Liver (tissue), 9 donors: ENCODE results near the gene ENTREP3. TPM values are rescaled to one million over a fixed set of nuclear protein-coding genes. Genes with fewer than 3 reads are reported as not detected.

Source experiments
- DNase-seq: peaks from one replicate; pipeline ENCODE4 v3.0.0-alpha.2; 2017; ENCODE audit warnings: low spot score
- H3K27ac ChIP-seq, 2 donors: one replicate each; pipeline ENCODE4 v1.7.0; 2013; ENCODE audit warnings: inconsistent platforms in 2 of 2, low read length in 2 of 2, control low read depth in 1 of 2, low read depth in 1 of 2, mild to moderate bottlenecking in 1 of 2
- H3K27me3 ChIP-seq, 4 donors: one replicate each; pipeline versions ENCODE4 v1.6.1 to v1.7.0; 2013; ENCODE audit warnings: low read length in 3 of 4, inconsistent platforms in 1 of 4, mild to moderate bottlenecking in 1 of 4, moderate library complexity in 1 of 4; ENCODE audit not compliant: control insufficient read depth in 4 of 4, insufficient read depth in 4 of 4
- H3K36me3 ChIP-seq, 4 donors: one replicate each; pipeline versions ENCODE4 v1.6.1 to v1.7.0; 2013; ENCODE audit warnings: low read length in 3 of 4, mild to moderate bottlenecking in 3 of 4, low read depth in 1 of 4, moderate library complexity in 1 of 4; ENCODE audit not compliant: control insufficient read depth in 4 of 4, insufficient read depth in 3 of 4
- H3K4me1 ChIP-seq, 4 donors: one replicate each; pipeline versions ENCODE4 v1.6.1 to v1.7.0; 2013; ENCODE audit warnings: low read length in 3 of 4, mild to moderate bottlenecking in 3 of 4, moderate library complexity in 1 of 4; ENCODE audit not compliant: control insufficient read depth in 4 of 4, insufficient read depth in 4 of 4
- H3K4me3 ChIP-seq, 3 donors: one replicate each; pipeline versions ENCODE4 v1.6.1 to v1.7.0; 2013; ENCODE audit warnings: low read length in 3 of 3, control low read depth in 1 of 3, low read depth in 1 of 3, mild to moderate bottlenecking in 1 of 3
- H3K9ac ChIP-seq, 2 donors: one replicate each; pipeline ENCODE4 v1.7.0; 2013; ENCODE audit warnings: low read length in 2 of 2, mild to moderate bottlenecking in 2 of 2, moderate library complexity in 2 of 2, control low read depth in 1 of 2, low read depth in 1 of 2
- H3K9me3 ChIP-seq, 4 donors: one replicate each; pipeline versions ENCODE4 v1.6.1 to v1.7.0; 2013; ENCODE audit warnings: low read length in 3 of 4; ENCODE audit not compliant: control insufficient read depth in 4 of 4
- HNF4A ChIP-seq, 2 donors: conservative IDR thresholded peaks; 2 replicates each; pipeline ENCODE4 v1.6.1; 2016; ENCODE audit warnings: antibody characterized with exemption in 2 of 2, mild to moderate bottlenecking in 2 of 2
- HNF4G ChIP-seq: IDR thresholded peaks from 2 replicates; pipeline ENCODE4 v1.6.1; 2016; ENCODE audit warnings: antibody characterized with exemption
- RAD21 ChIP-seq, 2 donors: IDR thresholded peaks; 2 replicates each; pipeline ENCODE4 v1.6.1; 2016; ENCODE audit warnings: antibody characterized with exemption in 2 of 2, mild to moderate bottlenecking in 2 of 2
- SP1 ChIP-seq: IDR thresholded peaks from 2 replicates; pipeline ENCODE4 v1.6.1; 2018; ENCODE audit warnings: antibody characterized with exemption, mild to moderate bottlenecking
- YY1 ChIP-seq: IDR thresholded peaks from 2 replicates; pipeline ENCODE4 v1.6.1; 2016; ENCODE audit warnings: antibody characterized with exemption, mild to moderate bottlenecking
- WGBS: extraction: QIAGEN DNeasy Blood & Tissue Kit; methylation state at CpG from one replicate; pipeline ENCODE4 v1.1.7; 2013; 5-methylcytosine and 5-hydroxymethylcytosine counted together
- polyA plus RNA-seq, 2 donors: library from polyadenylated mRNA; stranded (reverse) in 1 of 2; unstranded in 1 of 2; fragments of 200-250 nt in 1 of 2; fragments of >200 nt in 1 of 2; fragmentation: Nextera tagmentation in 1 of 2; extraction: Ambion mirVana in 1 of 2; gene quantifications; one replicate each; pipeline versions ENCODE4 v1.2.1 to v1.2.3, GENCODE V29; 2013 to 2015
- total RNA-seq, 2 donors: library from RNA; depleted of rRNA; stranded (reverse); fragments of >200 nt; gene quantifications; one replicate each; pipeline ENCODE4 v1.2.3, GENCODE V29; 2014
- TF ChIP-seq, protein P1 (sequence below): fragments of 150-350 bp; IDR thresholded peaks from 2 replicates; pipeline ENCODE4 v1.5.1; 2017; ENCODE audit warnings: improper control_type of control experiment, low read depth, low read length; ENCODE audit not compliant: missing input control
- TF ChIP-seq, protein P2 (sequence below): IDR thresholded peaks from 2 replicates; pipeline ENCODE4 v1.6.1; 2016; ENCODE audit warnings: antibody characterized with exemption, mild to moderate bottlenecking
- donor health status: healthy.
- donor health status: healthy.
- donor health status: healthy.
- donor health status: healthy.
- donor health status: healthy.

Gene ENTREP3
- total and polyA plus RNA-seq, 4 donors = 2.8 to 7.9 (median 3.5) TPM

DNA sequence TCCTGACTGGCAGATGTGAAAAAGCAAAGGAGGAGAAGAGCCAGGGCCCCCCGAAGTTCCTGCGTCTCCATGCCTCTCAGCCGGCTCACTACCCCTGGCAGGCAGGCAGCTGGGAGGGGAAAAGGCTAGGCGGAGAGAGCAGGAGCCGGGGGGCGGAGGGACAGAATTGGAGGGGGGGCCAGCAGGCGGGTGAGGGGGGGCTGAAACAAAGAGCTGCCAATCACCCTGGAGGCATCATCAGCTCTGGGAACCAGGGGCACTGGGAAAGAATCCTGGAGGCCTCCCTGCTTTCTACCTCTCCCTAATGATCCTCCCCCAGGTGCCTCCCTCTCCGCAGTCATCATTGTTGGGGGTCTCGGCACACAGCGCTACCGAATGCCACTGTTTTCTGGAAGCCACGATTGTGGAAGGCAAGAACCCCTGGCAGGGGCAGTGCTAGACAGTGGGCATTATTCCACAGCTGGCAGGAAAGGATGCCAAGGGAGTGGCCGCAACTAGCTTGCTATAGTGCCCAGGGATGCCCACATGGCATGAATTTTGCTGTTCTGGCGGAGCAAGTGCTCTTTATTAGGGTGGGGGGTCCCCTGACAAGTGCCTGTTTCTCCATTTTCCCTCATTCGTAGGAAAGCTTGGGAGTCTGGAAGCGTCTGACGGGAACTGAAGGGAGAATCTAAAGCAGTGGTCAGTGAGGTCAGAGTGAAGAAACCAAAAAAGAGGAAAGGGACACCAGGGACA, 47.3 kb downstream of the ENTREP3 start, which contains the start of gene THBS3:
THBS3 (minus strand) TSS at position 92 of the 735 bp plus-strand sequence; CDS start at position 71, 21 bp downstream.
- peaks cover 2 to 28% (median 24%) of the 10 kb centered on the region in 4 donors for H3K4me1 ChIP-seq

DNA sequence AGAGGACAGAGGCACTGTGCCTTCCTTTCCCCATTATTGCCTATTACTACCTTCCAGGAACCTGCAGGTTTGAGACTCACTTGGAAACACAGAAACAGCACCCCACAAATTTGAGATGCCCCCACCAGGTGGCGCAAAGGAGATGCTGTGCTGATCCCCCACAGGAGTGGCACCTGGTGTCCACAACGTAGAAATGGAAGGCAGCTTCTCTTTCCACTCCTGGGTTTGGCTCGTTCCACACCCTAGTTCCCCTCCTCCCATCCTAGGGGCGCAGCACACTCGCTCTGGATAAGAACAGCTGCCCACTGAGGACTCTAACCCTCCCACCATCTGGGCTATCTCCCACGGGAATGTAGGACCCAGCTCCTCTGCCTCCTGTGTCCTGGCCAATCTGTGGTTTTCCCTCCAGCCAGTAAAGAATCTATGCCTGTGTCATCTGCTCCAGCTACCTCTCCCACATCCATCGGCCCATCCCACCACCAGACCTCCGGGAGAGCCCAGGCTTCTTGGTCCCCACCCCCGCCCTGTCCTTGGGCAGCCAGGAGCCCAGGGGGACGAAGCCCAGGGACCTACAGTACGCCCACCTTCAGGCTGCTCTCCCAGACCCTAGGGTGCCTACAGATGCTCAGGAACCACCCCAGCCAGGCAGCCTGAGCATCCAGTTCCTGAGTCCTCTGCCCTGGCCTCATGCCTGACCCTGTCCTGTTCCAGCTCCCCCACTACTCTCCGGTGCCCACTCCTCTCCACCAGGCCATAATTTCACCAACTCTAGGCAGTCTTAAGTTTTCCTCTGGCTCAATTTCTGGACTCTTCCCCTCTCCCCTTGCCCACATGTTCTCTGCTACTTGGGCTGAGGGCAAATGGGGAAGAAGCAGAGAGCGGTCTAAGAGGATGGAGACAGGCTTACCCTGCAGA, 48.1 kb downstream of the ENTREP3 start:
- DNase-seq = peak; percentile 92
- Histone ChIP-seq H3K4me1 (peaks cover 2 to 28% (median 24%) of the 10 kb centered on the region in 4 donors), H3K9me3 (no peaks in the 10 kb centered on the region), H3K27ac (peak overlapping the region; percentile 88 to 96), H3K9ac (no peak overlapping the region), H3K27me3 (no peaks in the 10 kb centered on the region), H3K4me3 (no peak overlapping the region), H3K36me3 (peaks cover 0 to 6% (median under 1%) of the 10 kb centered on the region in 4 donors)
- TF ChIP-seq RAD21 (IDR thresholded peaks at IDR 0.05) (peak; percentile 78 to 86), YY1 (peak; percentile 69)
- TF ChIP-seq, protein P1, sequence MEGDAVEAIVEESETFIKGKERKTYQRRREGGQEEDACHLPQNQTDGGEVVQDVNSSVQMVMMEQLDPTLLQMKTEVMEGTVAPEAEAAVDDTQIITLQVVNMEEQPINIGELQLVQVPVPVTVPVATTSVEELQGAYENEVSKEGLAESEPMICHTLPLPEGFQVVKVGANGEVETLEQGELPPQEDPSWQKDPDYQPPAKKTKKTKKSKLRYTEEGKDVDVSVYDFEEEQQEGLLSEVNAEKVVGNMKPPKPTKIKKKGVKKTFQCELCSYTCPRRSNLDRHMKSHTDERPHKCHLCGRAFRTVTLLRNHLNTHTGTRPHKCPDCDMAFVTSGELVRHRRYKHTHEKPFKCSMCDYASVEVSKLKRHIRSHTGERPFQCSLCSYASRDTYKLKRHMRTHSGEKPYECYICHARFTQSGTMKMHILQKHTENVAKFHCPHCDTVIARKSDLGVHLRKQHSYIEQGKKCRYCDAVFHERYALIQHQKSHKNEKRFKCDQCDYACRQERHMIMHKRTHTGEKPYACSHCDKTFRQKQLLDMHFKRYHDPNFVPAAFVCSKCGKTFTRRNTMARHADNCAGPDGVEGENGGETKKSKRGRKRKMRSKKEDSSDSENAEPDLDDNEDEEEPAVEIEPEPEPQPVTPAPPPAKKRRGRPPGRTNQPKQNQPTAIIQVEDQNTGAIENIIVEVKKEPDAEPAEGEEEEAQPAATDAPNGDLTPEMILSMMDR = peak; percentile 79
- TF ChIP-seq, protein P2, sequence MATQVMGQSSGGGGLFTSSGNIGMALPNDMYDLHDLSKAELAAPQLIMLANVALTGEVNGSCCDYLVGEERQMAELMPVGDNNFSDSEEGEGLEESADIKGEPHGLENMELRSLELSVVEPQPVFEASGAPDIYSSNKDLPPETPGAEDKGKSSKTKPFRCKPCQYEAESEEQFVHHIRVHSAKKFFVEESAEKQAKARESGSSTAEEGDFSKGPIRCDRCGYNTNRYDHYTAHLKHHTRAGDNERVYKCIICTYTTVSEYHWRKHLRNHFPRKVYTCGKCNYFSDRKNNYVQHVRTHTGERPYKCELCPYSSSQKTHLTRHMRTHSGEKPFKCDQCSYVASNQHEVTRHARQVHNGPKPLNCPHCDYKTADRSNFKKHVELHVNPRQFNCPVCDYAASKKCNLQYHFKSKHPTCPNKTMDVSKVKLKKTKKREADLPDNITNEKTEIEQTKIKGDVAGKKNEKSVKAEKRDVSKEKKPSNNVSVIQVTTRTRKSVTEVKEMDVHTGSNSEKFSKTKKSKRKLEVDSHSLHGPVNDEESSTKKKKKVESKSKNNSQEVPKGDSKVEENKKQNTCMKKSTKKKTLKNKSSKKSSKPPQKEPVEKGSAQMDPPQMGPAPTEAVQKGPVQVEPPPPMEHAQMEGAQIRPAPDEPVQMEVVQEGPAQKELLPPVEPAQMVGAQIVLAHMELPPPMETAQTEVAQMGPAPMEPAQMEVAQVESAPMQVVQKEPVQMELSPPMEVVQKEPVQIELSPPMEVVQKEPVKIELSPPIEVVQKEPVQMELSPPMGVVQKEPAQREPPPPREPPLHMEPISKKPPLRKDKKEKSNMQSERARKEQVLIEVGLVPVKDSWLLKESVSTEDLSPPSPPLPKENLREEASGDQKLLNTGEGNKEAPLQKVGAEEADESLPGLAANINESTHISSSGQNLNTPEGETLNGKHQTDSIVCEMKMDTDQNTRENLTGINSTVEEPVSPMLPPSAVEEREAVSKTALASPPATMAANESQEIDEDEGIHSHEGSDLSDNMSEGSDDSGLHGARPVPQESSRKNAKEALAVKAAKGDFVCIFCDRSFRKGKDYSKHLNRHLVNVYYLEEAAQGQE = no peak
- WGBS = 33% methylated on average over 13 of the region's 13 CpGs

More for the DNA sequence above, 47.3 kb downstream of the ENTREP3 start, which contains the start of gene THBS3:
- WGBS = 37% methylated on average over 17 of the region's 17 CpGs
- peak within 1 kb of the TSS; percentile 21 to 80 for H3K9ac ChIP-seq
- no peak for TF ChIP-seq HNF4A (conservative IDR thresholded peaks at IDR 0.05)
- TF ChIP-seq, protein P2 = no peak
- TF ChIP-seq YY1 = no peak
- no peak for TF ChIP-seq HNF4G
- TF ChIP-seq SP1 = no peak
- TF ChIP-seq, protein P1 = no peak
- H3K27me3 ChIP-seq = no peaks in the 10 kb centered on the region
- peak within 1 kb of the TSS; percentile 88 to 96 for H3K27ac ChIP-seq
- peak within 1 kb of the TSS; percentile 78 to 97 (median 81) for H3K4me3 ChIP-seq
- peaks cover 0 to 7% (median under 1%) of the 10 kb centered on the region in 4 donors for H3K36me3 ChIP-seq
- no peaks in the 10 kb centered on the region for H3K9me3 ChIP-seq
- DNase-seq = no peak
